GM15510 (cell line): ENCODE data around the gene PAPLN.

Source experiments
- POLR2A ChIP-seq: IDR thresholded peaks from 3 replicates; pipeline ENCODE4 v1.6.1; 2011; ENCODE audit warnings: borderline replicate concordance; ENCODE audit not compliant: insufficient read length; ENCODE audit errors: extremely low read depth

The PAPLN gene

DNA sequence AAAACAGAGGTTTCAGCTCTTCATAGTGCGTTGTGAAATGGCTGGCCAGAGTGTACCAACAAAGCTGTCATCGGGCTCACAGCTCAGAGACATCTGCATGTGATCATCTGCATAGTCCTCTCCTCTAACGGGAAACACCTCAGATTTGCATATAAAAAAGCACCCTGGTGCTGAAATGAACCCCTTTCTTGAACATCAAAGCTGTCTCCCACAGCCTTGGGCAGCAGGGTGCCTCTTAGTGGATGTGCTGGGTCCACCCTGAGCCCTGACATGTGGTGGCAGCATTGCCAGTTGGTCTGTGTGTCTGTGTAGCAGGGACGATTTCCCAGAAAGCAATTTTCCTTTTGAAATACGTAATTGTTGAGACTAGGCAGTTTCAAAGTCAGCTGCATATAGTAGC lies 14.3 kb upstream of the PAPLN start:
- TF ChIP-seq POLR2A, result no peak

DNA sequence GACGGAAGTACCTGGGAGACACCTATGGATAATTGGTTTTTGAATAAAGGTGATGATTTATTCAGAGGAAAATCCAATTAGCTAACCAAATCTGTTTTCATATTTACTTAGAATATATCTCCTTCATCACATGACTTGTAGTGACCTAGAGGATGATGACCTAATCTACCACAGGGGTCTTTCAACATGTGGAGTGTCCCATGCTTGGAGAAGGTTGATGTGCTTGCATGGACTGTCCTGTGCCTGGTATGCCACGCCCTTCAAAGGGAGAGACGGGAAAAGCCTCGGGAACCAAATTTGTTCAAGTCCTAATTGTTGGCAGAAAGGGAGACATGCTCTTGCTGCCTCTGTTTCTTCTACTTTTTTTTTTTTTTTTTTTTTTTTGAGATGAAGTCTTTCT lies 11.8 kb upstream of the PAPLN start:
- TF ChIP-seq POLR2A, result no peak

DNA sequence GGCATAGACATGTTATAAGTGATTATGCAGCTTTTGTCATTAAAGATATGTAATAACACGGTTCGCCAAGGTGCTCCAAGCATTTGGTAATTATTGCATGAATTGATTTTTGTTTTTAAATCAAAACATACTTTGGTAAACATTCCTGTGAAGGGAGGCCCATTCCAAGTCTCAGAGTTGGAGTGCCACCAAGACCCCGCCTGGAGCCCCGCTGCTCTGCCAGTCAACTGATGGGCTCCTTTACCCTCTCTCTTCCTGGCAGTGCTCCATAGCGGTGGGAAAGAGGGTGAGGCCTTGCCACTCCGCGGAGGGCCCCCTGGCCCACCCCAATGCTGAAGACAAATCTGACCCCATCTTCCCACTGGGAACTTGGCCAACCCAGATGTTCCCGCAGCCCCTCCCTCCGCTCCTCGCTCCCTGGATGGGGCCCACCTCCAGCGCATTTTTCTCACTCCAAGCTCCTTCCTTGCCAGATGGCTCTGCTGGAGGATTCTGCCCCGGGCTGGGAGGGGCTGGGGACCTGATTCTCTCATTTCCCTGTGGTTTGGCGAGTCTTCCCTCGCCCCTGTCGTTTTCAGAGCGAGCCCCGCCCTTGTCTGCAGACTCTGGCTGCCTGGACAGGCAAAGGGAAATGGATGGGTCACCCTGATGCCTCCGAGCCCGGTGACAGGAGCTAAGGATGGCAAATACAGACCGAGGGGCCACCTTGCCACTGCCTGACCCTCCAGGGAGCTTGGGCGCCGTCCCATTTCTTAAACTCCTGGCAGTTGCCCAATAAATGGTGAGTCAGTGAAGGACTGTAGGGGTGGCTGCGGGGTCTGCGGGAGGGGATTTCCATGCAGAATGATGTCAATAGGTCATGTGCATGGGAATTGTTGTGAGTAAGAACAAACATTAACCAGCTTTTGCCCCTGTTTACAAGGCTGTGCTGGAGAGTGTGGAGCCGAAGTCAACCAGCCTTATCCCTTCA lies 9.2 kb upstream of the PAPLN start:
- TF ChIP-seq POLR2A, result no peak

DNA sequence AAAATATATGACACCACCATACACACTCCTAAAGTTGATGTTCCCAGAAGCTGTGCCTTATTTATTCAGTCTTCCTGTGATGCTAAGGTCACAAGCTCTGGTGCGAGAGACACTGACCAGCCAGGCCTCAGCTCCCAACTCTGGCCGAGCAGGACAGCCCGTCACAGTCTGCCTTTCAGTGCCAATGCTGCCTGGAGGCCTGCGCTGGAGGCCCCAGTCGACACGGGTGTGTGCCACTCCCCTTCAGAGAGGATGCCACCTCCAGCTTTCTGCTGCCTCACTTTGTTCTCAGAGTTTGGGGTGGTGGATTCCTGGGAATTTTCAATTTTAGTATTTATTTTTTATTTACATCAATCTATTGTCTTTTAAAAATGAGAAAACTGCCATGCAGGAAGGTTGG lies 7.3 kb upstream of the PAPLN start:
- TF ChIP-seq POLR2A, result no peak

DNA sequence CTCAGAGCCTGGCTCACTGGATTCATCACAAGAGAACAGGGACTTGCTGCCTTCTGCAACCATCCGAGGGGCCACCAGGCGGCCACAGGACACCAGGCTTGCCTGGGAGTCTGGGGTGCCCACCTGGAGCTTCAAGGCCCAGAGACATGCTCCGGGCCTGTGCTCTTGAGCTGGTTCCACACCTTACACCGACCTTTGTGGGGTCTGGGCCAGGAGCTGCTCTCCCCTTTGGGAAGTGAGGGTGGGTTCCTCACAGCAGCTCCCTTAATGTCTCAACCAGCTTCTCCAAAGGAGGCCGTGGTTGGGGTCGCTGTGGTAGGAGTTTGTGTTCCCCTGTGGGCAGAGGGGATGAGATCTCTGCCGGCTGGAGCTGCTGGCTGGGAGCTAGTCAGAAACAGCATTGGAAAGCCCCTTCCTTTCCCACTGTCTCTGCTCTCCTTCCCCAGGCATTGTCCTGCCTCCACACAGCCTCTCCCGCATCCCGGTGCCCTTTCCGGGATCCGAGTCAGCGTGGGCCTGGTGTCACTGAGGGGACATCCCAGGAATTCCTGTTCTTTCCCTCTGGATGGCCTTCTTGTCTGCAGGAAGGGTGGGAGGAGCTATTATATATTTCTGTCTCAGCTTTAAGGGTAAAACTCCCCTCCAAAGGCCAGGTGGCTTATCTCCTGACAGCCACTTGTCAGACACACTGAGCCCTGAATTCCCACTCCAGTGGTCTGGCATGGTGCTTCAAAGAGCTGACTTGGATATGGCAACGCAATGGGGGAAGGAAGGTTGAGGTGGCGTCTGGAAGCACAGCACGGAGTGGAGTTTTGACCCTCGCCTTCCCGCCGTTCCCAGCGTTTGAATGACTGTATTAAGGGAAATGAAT lies 5.1 kb upstream of the PAPLN start:
- TF ChIP-seq POLR2A, result no peak

DNA sequence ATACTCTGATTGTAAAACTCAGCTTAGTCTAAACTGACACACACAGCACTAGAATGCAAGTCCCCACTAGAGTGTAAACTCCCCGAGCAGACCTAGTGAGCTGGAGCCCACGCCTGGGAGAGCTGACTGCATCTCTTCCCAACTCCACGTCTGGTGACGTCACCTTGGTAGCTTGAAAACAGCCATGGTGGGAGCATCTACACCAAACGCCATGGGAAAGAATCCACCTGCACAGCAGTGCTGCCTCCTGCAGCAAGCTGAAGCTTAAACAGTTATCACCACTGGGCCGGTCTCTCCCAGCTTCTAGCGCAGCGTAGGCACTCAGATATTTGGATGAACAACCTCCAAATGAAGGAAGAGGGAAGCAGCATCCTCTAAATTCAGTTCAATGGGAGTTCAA lies 4.3 kb upstream of the PAPLN start:
- TF ChIP-seq POLR2A, result no peak

DNA sequence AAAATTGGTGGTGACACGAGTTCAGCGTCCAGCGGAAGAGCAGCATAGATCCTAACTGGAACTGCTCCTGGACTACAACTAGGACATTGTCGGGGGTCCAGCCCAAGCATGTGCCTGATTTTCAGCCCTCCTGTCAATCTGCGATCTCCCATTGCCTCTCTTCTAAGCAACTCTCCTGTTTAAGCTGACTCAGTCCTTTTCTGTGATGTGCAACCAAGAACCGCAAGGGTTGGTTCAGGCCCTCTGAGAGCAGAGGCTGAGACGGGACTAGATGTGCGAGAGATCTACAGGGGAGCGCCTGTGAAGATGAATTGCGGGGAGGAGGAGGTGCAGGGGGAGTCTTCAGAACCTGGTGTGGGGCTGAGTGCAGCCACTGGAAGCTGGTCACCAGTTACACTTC lies 3.7 kb upstream of the PAPLN start:
- no peak for TF ChIP-seq POLR2A

DNA sequence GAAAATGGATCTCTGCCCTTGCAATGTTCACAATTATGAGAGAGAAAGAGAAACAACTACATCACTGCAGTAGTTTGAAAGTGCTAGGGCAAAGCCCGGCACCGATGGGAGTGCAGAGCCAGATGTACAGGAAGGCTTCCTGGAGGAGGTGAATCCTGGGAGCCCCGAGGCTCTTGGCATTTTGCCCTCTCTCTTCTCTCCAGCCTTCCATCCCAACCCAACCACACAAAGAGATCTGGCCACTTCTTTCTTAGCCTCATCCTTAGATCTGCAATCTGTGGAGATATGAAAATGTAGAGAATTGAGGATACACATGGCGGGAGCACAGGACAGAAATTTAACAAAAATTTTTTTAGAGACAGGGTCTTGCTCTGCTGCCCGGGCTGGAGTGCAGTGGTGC lies 3.3 kb upstream of the PAPLN start:
- TF ChIP-seq POLR2A, result no peak

DNA sequence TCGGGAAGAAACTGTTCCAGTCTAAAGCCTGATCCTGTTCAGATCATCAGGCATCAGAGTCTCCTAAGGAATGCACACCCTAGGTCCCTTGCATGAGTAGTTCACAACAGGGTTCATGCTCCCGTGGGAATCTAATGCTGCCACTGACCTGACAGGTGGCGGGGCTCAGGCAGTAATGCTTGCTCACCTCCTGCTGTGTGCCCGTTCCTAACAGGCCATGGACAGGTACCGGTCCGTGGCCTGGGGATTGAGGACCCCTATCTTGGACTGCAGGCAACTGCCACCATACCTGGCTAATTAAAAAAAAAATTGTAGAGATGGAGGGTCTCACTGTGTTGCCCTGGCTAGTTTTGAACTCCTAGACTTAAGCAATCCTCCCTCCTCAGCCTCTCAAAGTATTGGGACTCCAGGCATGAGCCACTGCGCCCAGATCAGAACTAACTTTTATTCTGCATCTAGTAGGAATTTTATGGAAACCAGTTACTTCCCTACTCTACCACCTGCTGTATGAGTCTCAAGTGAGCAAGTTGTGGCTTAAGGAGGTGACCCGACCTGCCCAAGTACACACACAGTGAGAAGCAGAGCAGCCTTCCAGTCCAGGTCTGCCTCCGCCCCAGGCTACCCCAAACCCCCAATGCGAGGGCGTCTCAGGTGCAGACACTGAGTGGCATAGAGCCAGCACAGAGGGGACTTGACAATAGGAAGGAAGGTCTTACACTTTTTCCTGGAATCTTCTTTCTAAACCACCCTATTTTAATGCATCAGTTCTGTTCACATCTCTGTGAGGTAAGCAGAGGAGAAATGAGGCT lies 2.5 kb upstream of the PAPLN start:
- no peak for TF ChIP-seq POLR2A

DNA sequence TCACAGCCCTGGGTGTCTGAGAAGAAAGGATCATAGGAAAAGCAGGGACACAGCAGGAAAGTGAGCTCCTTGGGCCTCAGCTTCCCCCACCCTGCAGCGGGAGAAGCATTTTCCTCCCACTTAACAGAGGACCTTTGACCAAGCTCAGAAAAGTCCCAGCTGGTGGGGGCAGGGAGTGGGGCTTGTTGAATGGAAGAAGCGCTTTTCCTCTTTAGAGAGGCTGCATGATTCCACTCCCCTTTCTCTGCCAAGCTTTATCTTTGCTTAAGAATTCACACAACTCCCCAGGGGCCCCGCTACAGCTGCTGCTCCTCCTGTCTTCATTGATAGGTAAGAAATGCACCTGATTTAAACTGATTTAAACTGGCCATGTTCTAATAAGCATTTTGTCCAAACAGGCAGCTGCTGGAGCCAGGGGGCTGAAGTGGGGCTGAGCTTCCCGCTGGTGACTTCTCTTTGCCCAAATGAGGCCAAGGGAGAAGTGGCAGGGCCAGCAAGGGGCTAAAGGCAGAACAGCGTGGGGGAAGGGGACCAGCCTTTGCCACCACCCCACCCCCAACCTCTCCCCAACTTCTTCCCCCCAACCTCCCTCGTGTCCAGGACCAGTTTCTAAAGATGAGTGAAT lies 1.7 kb upstream of the PAPLN start:
- TF ChIP-seq POLR2A, result no peak

DNA sequence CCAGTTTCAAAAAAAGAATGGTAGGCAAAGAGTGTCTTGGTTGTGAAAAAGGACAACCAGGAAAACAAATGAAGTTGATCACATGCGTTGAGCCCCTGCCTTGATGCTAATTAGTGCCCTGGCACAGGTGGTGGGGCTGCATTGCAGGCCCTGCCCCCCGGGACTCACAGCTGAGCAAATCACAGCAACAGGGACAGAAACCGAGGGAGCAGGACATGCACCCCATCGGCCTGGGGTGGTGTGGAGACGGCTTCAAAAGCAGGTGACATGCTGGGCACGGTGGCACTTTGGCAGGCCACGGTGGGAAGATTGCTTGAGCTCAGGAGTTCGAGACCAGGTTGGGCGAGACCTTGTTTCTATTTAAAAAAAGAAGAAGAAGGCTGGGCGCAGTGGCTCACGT lies 1.1 kb upstream of the PAPLN start:
- TF ChIP-seq POLR2A, result no peak

DNA sequence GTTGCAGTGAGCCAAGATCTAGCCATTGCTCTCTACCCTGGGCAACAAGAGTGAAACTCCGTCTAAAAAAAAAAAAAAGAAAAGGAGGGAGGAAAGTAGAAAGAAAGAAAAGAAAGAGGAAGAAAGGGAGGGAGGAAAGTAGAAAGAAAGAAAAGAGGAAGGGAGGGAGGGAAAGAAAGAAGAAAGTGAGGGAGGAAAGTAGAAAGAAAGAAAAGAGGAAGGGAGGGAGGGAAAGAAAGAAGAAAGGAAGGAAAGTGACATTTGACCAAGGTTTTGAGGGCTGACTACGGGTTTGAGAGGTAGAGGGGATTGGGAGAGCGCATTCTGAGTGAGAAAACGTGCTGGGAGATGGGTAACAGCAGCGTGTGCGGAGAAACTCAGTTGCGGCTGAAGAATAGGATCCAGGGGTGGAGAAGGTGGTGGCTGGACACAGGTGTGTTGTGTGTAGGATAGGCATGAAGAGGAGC lies 521 bp upstream of the PAPLN start:
- TF ChIP-seq POLR2A, result no peak

DNA sequence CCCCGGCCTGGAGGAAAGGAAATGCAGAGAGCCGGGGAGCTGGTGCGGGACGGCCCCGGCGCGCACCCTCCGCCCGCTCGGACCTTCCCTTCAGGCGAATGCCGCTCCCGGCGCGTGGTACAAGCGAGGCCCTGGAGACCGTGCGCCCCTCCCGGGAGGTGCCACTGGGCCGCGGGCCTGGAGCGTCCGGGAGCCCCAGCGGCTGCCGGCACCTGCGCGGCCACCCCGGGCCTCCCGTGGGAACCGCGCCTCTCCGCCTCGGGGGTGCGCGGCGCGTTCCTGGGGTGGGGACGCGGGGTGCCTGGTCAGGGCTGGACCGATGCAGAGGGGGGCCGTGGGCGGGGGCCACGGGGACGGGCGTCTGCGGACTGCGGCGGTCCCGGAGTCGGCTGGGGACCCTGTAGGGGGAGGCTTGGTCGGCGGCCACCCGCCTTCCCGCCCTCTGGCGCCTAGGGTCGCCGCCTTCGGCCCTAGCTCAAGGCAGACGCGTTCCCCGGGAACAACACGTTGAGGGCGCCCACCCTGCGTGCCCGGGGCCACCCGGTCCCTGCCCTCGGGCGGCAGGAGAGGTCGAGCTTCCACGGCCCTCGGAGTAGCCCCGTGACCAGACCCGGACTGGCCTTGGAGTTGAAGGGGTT lies 599 bp downstream of the PAPLN start:
- no peak for TF ChIP-seq POLR2A

DNA sequence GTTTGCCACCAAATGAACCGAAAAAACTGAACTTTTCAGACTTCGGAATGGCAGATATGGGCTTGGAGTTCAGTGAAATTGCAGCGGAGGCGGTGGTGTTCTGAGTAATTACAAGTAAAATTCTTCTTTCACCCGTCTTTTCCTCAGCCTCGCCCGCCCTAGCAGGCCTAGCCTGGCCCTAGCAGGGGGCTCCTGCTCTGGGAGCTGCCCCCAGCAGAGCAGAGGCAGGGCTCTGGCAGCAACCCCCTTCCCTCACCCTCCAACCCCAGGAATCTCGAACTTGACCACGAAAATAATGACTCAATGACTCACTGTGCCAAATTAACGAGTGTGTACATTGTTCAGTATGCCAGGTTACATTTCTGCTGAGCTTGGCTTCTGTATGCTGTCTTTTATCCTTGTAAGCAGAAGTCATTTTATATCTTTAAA lies 1.1 kb downstream of the PAPLN start:
- no peak for TF ChIP-seq POLR2A
